ENCODE data around the gene CD7.

DNA sequence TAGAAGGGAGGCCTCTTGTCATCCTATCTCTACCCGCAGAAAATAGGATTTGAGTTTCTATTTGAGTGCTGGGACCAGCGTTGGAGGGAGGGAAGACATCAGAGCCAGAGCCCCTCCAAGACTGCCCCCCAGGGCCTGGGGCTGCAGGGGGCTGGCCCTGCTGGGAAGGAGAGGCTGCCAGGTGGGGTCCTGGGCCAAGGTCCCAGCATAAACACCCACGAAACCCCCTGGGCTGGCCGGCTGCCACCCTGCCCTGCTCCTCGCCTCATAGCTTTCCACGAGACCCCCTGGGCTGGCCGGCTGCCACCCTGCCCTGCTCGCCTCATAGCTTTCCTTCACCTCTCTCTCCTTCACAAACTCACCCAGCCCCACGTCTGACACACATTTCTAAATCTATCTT lies 31.0 kb upstream of the CD7 start:
- TF ChIP-seq, protein P1, sequence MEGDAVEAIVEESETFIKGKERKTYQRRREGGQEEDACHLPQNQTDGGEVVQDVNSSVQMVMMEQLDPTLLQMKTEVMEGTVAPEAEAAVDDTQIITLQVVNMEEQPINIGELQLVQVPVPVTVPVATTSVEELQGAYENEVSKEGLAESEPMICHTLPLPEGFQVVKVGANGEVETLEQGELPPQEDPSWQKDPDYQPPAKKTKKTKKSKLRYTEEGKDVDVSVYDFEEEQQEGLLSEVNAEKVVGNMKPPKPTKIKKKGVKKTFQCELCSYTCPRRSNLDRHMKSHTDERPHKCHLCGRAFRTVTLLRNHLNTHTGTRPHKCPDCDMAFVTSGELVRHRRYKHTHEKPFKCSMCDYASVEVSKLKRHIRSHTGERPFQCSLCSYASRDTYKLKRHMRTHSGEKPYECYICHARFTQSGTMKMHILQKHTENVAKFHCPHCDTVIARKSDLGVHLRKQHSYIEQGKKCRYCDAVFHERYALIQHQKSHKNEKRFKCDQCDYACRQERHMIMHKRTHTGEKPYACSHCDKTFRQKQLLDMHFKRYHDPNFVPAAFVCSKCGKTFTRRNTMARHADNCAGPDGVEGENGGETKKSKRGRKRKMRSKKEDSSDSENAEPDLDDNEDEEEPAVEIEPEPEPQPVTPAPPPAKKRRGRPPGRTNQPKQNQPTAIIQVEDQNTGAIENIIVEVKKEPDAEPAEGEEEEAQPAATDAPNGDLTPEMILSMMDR (IDR thresholded peaks at IDR 0.05), result no peak
- TF ChIP-seq EP300 (IDR thresholded peaks at IDR 0.05) (no peak), POLR2AphosphoS5 (IDR thresholded peaks at IDR 0.05) (no peak), POLR2A (IDR thresholded peaks at IDR 0.05) (no peak)

All from stomach (tissue), 4 donors.